HUES64 (cell line): ENCODE data around the gene PDE4D.

ENCODE experiments used
- H3K27ac ChIP-seq: 2 replicates; pipeline ENCODE4 v1.7.0; 2013; ENCODE audit warnings: low read depth, low read length, inconsistent platforms
- H3K27me3 ChIP-seq: 2 replicates; pipeline ENCODE4 v1.6.1; 2013; ENCODE audit warnings: mild to moderate bottlenecking, low read length; ENCODE audit not compliant: insufficient read depth
- H3K36me3 ChIP-seq: 2 replicates; pipeline ENCODE4 v1.6.1; 2013; ENCODE audit warnings: mild to moderate bottlenecking, low read length; ENCODE audit not compliant: insufficient read depth
- H3K4me1 ChIP-seq: 2 replicates; pipeline ENCODE4 v1.6.1; 2013; ENCODE audit warnings: mild to moderate bottlenecking, low read length, moderate library complexity; ENCODE audit not compliant: insufficient read depth
- H3K4me3 ChIP-seq: 2 replicates; pipeline ENCODE4 v1.5.1; 2013; ENCODE audit warnings: mild to moderate bottlenecking, low read length, moderate library complexity
- H3K9ac ChIP-seq: 2 replicates; pipeline ENCODE4 v1.6.1; 2013; ENCODE audit warnings: mild to moderate bottlenecking, low read depth, low read length
- H3K9me3 ChIP-seq: 2 replicates; pipeline ENCODE4 v1.6.1; 2013; ENCODE audit warnings: low read depth, low read length; ENCODE audit not compliant: insufficient read depth
- WGBS: fragments of 150-250, 120-280 bp; methylation state at CpG from one replicate; pipeline ENCODE4 v1.1.7; 2013; ENCODE audit warnings: missing lambda C conversion rate; 5-methylcytosine and 5-hydroxymethylcytosine counted together

PDE4D gene

DNA sequence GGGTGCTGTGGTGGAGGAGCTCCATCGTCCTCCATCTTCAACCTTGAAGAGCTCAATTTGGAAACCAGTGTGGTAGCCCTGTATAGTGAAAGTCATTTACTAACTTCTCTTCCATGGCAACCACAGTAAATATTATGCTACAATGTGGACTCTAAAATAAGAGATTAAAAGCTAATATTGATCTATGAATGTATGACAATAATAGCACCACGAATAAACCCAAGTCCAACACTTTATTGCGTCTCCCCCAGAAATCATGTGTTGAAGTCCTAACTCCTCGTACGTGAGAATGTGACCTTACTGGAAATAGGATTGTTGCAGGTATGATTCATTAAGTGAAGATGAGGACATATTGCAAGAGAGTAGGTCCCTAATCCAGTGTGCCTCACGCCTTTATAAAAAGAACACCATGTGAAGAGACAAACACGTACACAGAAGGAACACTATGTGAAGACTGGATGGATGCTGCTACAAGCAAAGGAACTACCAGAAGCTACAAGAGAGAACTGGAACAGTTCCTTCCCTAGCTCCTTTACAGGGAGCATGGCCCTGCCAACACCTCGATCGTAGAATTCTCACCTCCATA is 276.2 kb downstream of the PDE4D start:
- no peak overlapping the region for H3K9ac ChIP-seq
- 95% methylated on average over 9 of the region's 9 CpGs for WGBS
- H3K4me1 ChIP-seq = peaks cover 17% of the 10 kb centered on the region
- H3K36me3 ChIP-seq = no peaks in the 10 kb centered on the region
- H3K9me3 ChIP-seq = no peaks in the 10 kb centered on the region
- H3K27ac ChIP-seq = no peak overlapping the region
- H3K4me3 ChIP-seq = no peak overlapping the region
- no peaks in the 10 kb centered on the region for H3K27me3 ChIP-seq

DNA sequence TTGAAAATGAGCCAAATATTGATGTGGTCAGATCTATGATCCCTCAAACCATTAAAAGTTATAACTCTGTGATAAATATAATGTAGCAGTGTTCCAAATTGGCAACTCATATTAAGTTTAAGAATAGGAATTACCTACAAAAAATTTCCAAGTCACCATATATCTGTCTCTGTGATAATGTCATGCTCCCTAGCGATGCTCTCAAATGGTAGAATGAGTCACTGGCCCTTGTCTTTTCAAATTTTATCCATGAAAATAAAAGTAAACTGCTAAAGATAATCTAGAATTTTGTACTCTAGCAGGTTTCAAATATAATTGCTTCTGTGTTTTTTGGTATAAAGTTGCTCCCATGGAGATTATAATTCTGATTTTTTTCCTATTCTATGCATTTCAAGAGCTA is 277.1 kb downstream of the PDE4D start:
- Histone ChIP-seq H3K27ac (no peak overlapping the region), H3K27me3 (no peaks in the 10 kb centered on the region)
- WGBS = 100% methylated on average over 1 of the region's 1 CpG

DNA sequence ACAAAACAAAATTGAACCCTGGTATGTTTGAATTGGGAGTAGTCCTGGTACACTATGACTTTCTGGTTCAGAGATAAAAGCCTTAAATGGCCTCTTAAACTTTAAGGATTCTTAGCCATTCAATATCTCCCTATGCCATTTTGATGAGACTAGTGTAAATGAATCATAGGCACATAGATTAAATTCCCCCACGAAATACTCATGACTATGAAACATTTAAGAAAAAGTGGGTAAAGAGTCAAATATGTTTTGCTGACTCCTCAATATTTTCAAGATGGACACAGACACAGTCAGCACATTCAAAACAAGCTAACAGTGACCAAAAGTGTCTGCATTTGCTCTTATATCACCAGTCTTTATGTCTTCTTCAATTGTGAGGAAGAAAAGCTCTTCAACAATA is 278.3 kb downstream of the PDE4D start:
- Histone ChIP-seq H3K27me3 (no peaks in the 10 kb centered on the region), H3K9ac (no peak overlapping the region), H3K9me3 (no peaks in the 10 kb centered on the region), H3K4me1 (peaks cover 15% of the 10 kb centered on the region), H3K27ac (no peak overlapping the region), H3K36me3 (no peaks in the 10 kb centered on the region), H3K4me3 (no peak overlapping the region)
- WGBS = no CpG with 5 or more reads among the region's 1 CpG

More for the DNA sequence above, 277.1 kb downstream of the PDE4D start:
- Histone ChIP-seq H3K4me3 (no peak overlapping the region), H3K9me3 (no peaks in the 10 kb centered on the region), H3K4me1 (peaks cover 17% of the 10 kb centered on the region), H3K36me3 (no peaks in the 10 kb centered on the region), H3K9ac (no peak overlapping the region)

DNA sequence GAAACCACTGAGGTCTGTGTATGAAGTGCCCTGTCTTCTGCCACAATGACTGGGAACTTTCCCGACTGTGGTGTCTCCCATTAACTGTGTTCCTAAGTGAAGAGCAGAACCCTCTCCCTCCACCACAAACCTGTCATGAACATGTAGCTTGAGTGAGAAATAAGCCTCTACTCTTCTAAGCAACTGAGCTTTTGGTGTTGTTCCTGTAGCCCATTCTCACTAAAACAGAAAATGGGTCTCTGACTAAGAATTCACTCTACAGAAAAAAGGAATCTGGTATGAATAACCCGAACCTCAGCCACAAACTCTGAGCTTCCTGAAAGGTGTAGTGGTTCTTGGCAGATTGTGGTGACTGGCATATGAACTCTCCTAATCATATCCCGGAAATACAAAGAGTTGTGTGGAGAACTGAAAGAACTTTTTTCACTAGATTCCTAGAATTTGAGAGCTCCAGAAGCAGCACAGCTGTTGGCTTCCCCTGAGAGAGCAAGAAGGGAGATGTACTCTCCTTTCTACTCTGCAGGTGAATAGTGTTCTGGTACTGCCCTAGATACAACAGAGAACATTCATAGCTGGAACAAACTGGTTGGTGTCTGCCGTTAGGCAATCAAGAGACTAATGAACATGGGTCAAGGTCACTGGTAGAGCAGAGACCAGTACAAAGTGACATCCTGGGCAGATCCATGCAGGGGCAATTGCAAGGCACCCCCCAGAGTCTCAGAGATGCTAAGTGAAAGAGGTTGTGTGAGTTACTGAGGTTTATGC is 283.8 kb downstream of the PDE4D start:
- 89% methylated on average over 3 of the region's 4 CpGs for WGBS
- peaks cover 20% of the 10 kb centered on the region for H3K4me1 ChIP-seq
- no peaks in the 10 kb centered on the region for H3K9me3 ChIP-seq
- no peak overlapping the region for H3K27ac ChIP-seq
- H3K36me3 ChIP-seq = no peaks in the 10 kb centered on the region
- no peaks in the 10 kb centered on the region for H3K27me3 ChIP-seq
- no peak overlapping the region for H3K9ac ChIP-seq
- no peak overlapping the region for H3K4me3 ChIP-seq

DNA sequence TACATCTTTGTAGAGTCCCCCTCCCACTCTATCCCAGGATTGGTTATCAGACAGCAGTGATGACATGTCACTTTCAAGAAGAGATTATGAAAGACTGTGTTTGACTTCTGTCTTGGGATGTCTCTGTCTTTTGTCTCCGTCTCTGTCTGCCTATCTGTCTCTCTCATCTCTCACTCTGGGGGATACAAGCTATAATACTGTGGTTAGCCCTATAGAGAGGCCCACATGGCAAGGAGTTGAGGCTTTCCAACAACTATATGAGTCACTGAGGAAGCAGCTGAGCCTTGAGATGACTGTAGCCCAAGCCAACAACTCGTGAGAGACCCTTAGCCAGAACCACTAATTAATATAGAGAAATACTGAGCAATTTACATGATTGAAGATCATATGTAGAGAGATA is 284.8 kb downstream of the PDE4D start:
- no peaks in the 10 kb centered on the region for H3K27me3 ChIP-seq
- no peak overlapping the region for H3K27ac ChIP-seq
- no peak overlapping the region for H3K9ac ChIP-seq
- no peak overlapping the region for H3K4me3 ChIP-seq
- no peaks in the 10 kb centered on the region for H3K36me3 ChIP-seq
- H3K9me3 ChIP-seq = no peaks in the 10 kb centered on the region
- 88% methylated on average over 2 of the region's 2 CpGs for WGBS
- H3K4me1 ChIP-seq = peaks cover 20% of the 10 kb centered on the region

DNA sequence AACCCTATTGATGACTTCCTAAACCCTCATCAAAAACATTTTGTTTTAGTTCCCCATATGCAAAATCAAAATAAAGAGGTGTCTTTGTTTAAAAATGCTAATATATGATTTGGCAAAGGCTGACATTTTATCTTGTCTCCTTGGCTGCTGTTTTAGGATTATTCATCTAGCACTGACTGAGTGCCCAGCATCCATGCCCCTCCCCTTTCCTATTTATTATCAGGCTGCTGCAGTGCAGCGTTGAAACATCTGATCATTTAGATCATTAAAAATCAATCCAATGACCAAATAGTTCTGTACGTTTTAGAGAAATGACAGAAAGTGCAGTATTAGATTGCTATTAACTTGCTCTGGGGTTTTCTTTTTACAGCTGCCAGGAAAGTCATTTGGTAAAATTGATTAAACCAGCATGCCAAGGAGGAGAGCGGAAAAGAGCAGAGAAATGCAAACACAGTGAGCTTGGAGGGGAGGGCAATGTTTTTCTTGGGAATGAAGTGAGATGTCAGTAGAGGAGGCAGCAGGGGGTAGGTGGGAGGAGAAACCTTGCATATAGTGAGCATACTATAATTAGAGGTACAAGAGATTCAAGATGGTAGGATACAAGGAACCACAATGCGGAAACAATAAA is 286.3 kb downstream of the PDE4D start:
- no peak overlapping the region for H3K9ac ChIP-seq
- H3K9me3 ChIP-seq = no peaks in the 10 kb centered on the region
- 74% methylated on average over 4 of the region's 4 CpGs for WGBS
- no peaks in the 10 kb centered on the region for H3K27me3 ChIP-seq
- H3K4me1 ChIP-seq = peaks cover 20% of the 10 kb centered on the region
- no peak overlapping the region for H3K27ac ChIP-seq
- no peak overlapping the region for H3K4me3 ChIP-seq
- H3K36me3 ChIP-seq = no peaks in the 10 kb centered on the region

DNA sequence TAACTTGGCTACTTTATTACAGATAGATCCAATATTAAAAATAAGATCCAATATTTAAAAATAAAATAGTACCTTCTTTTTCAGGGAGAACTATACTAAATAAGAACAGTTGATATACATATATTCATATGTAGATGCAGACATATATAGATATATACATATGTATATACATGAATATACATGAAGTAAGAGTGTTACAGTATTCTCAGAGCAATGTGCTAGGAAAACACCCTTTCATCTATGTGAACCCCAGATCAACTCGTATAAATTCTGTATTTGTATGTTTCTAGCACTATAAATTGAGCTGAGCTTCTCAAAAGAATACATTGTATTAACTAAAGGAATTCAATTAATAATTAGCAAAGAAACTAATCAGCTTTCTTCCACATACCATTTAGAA is 287.6 kb downstream of the PDE4D start:
- Histone ChIP-seq H3K36me3 (no peaks in the 10 kb centered on the region), H3K27me3 (no peaks in the 10 kb centered on the region), H3K27ac (no peak overlapping the region), H3K9ac (no peak overlapping the region), H3K9me3 (no peaks in the 10 kb centered on the region), H3K4me1 (peaks cover 22% of the 10 kb centered on the region), H3K4me3 (no peak overlapping the region)
- no CpG with 5 or more reads among the region's 1 CpG for WGBS

DNA sequence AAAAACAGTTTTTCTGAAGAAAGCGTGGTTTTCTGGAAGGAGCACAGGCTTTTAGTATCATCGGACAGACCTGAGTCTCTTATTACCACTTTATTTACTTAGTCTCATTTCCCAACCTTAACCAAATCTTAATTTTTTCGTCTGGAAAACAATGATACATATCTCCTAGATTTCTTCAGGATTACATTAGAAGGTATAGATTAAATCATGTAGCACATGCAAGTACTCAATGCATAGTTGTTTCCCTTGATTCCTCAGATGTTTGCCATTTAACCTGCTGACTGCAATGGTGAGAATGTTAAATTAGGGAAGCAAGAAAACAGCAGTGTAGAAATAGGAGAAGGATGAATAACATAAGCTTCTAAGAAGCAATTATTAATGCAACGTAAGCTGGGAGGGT is 289.4 kb downstream of the PDE4D start:
- Histone ChIP-seq H3K4me3 (no peak overlapping the region), H3K27me3 (no peaks in the 10 kb centered on the region), H3K9ac (no peak overlapping the region), H3K36me3 (no peaks in the 10 kb centered on the region), H3K4me1 (peaks cover 23% of the 10 kb centered on the region), H3K9me3 (no peaks in the 10 kb centered on the region), H3K27ac (no peak overlapping the region)
- 68% methylated on average over 4 of the region's 4 CpGs for WGBS

DNA sequence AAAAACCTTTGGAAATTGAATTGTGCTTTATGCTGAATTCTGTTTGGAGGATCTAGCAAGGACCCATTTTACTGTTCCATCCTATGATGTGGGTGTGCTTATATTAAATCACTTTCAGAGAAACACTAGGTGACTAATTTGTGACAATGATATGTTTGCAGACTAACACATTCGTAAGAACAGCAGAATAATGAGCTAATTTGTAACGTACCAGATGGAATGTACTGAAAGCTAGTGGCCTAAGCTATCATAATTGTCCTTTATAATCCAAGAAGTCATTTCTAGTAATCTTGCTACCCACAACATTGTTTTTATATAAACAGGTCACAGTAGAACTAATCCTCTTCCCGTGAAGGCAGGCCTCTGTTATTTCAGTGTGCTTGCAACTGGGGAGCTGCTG is 292.5 kb downstream of the PDE4D start:
- H3K27me3 ChIP-seq = no peaks in the 10 kb centered on the region
- no peaks in the 10 kb centered on the region for H3K36me3 ChIP-seq
- WGBS = 96% methylated on average over 3 of the region's 3 CpGs
- no peaks in the 10 kb centered on the region for H3K9me3 ChIP-seq
- H3K4me1 ChIP-seq = peaks cover 17% of the 10 kb centered on the region
- no peak overlapping the region for H3K27ac ChIP-seq
- H3K4me3 ChIP-seq = no peak overlapping the region
- no peak overlapping the region for H3K9ac ChIP-seq

DNA sequence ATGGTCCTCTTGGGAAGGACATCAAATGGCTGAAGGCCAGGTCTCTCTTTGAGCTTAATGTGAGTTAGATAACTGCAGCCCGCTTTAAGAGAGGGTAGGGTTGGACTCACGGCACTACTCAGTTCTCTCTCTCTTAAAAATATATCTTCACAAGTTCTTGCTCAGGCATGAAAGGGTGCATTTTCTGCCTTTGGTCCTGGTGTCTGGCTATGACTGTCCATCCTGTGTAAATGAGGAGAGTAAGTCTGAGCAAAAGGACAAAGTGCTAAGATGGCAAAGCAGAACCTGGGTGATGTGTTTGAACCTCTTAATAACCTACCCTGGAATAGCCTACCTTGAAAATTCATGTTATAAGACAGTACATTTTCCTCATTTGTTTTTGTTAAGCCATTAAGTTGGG is 293.4 kb downstream of the PDE4D start:
- no peak overlapping the region for H3K9ac ChIP-seq
- H3K4me1 ChIP-seq = peaks cover 15% of the 10 kb centered on the region
- H3K27ac ChIP-seq = no peak overlapping the region
- H3K4me3 ChIP-seq = no peak overlapping the region
- H3K9me3 ChIP-seq = no peaks in the 10 kb centered on the region
- no peaks in the 10 kb centered on the region for H3K27me3 ChIP-seq
- no peaks in the 10 kb centered on the region for H3K36me3 ChIP-seq
- 100% methylated on average over 2 of the region's 2 CpGs for WGBS

DNA sequence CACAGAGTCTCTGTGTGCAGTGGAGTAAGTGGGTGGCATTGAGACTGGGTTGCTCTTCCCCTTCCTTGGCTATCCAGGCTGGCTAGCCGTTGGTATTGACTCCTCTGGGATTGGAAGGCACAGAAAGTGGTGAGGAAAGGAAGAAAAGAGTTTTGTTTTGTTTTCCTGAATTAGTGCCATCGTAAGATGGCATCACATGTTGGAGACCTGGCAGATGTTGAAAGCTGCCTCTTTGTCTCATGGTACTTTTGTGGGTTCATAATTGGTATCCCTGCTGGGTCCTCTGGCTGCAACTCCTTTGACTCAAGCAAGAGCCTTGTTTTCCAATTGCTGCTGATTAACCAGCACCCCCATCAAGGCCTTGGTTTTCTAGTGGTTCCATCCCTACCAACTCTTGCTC is 293.8 kb downstream of the PDE4D start:
- Histone ChIP-seq H3K27ac (no peak overlapping the region), H3K4me1 (peaks cover 15% of the 10 kb centered on the region), H3K36me3 (no peaks in the 10 kb centered on the region), H3K9ac (no peak overlapping the region), H3K9me3 (no peaks in the 10 kb centered on the region), H3K27me3 (no peaks in the 10 kb centered on the region), H3K4me3 (no peak overlapping the region)
- WGBS = 93% methylated on average over 2 of the region's 2 CpGs
